Spleen (tissue), 7 donors: ENCODE data around the gene SLC8A3.

Experiments used
- POLR2A ChIP-seq, 3 donors: fragments of 450-650 bp; IDR thresholded peaks; one replicate each; pipeline ENCODE4 v1.5.1; 2017; ENCODE audit warnings: antibody characterized with exemption in 3 of 3, mild to moderate bottlenecking in 1 of 3
- POLR2AphosphoS5 ChIP-seq, 3 donors: sonication (generic); formaldehyde crosslinking; IDR thresholded peaks; one replicate each; pipeline ENCODE4 v1.5.1; 2017; ENCODE audit warnings: antibody characterized with exemption in 3 of 3
- TF ChIP-seq, protein P1 (sequence below), 11 experiments: fragments of 200-600 bp in 7 of 11; fragments of 450-650 bp in 4 of 11; sonication (generic) in 4 of 11; IDR thresholded peaks in 8 of 11; conservative IDR thresholded peaks in 3 of 11; 1 replicate in 7 of 11; 2 replicates in 4 of 11; pipeline versions ENCODE4 v1.4.0 to v1.8.0; 2016 to 2021; ENCODE audit warnings: antibody characterized with exemption in 11 of 11, inconsistent platforms in 4 of 11, mild to moderate bottlenecking in 1 of 11
- donor health status: DM: no; HTN: no; CAD: no; lungs with moderate emphysema.
- donor health status: DM: no; HTN: no; CAD: no.
- donor health status: DM: no; HTN: no; CAD: no.

DNA sequence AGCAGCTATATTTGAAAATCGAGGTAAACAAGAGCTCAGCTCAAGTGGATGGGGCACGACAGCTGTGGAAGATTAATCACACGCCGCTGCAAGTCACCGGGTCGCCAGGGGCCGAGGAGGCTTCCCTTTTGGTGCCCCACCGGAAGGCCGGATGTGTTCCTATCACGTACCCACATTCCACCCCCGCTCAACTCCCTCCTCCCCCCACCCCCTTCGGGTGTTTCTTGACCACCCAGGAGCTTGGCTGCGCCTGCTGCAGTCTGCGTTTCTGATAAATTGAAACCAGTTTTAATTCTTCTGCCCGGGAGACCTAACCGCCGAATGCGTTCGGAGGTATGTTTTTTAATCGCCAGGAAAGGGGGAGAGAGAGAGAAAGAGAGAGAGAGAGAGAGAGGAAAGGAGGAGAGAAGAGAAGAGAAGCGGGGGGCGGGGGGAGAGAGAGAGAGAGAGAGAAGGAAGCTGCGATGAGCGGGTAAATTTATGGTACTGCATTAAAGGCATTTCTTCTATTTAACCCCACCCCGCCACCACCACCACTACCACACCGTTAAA, 1.8 kb downstream of the SLC8A3 start:
- TF ChIP-seq POLR2A (IDR thresholded peaks at IDR 0.05), result no peak
- TF ChIP-seq, protein P1, sequence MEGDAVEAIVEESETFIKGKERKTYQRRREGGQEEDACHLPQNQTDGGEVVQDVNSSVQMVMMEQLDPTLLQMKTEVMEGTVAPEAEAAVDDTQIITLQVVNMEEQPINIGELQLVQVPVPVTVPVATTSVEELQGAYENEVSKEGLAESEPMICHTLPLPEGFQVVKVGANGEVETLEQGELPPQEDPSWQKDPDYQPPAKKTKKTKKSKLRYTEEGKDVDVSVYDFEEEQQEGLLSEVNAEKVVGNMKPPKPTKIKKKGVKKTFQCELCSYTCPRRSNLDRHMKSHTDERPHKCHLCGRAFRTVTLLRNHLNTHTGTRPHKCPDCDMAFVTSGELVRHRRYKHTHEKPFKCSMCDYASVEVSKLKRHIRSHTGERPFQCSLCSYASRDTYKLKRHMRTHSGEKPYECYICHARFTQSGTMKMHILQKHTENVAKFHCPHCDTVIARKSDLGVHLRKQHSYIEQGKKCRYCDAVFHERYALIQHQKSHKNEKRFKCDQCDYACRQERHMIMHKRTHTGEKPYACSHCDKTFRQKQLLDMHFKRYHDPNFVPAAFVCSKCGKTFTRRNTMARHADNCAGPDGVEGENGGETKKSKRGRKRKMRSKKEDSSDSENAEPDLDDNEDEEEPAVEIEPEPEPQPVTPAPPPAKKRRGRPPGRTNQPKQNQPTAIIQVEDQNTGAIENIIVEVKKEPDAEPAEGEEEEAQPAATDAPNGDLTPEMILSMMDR (IDR thresholded peaks at IDR 0.05 in 8 of 11, conservative IDR thresholded peaks at IDR 0.05 in 3 of 11), result no peak
- no peak for TF ChIP-seq POLR2AphosphoS5 (IDR thresholded peaks at IDR 0.05)
